ENCODE results near the gene FAM25C. TPM values are rescaled to one million over a fixed set of nuclear protein-coding genes. Genes with fewer than 3 reads are reported as not detected.
"Not testable (repeated sequence)": the region's sequence is repeated elsewhere in the genome, so short reads cannot be mapped to it uniquely, and the experiment has no call there.

FAM25C gene
- total RNA-seq, 1 donor from 2014 or later = not detected

DNA sequence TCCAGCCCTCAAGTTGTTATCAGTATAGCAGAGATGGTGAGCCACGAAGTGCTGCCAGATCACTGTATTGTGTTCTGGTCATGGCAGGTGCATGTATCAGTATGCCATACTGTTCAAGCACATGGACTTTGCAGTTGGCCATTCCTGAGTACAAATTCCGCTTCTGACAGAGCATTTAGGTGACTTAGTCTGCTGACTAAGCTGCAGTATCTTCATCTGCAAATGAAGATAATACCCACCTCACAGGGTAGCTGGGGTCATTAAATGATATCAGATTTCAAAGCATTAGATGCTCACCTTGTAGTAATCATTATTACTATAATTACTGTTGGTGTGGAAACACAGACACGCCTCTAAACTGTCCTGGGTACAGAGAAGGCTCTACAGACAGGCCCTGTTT, 24.2 kb downstream of the FAM25C start:
- DNase-seq; POLR2A ChIA-PET; H3K36me3 Mint-ChIP-seq (ENCODE audit: low read depth); H3K27me3 Mint-ChIP-seq; H3K27ac Mint-ChIP-seq; CTCF ChIA-PET; H3K4me3 Mint-ChIP-seq; intact Hi-C loops (cut with micrococcal nuclease); H3K9me3 Mint-ChIP-seq; H3K4me1 Mint-ChIP-seq; ATAC-seq (ENCODE audit: low read depth): not testable (repeated sequence)

GRCh38 chr10:47973131-47973530, 26.5 kb downstream of the FAM25C start:
- H3K4me1 Mint-ChIP-seq; POLR2A ChIA-PET; H3K4me3 Mint-ChIP-seq; CTCF ChIA-PET; ATAC-seq (ENCODE audit: low read depth); intact Hi-C loops (cut with micrococcal nuclease); H3K27ac Mint-ChIP-seq; H3K27me3 Mint-ChIP-seq; H3K36me3 Mint-ChIP-seq (ENCODE audit: low read depth); H3K9me3 Mint-ChIP-seq; DNase-seq: not testable (repeated sequence)

GRCh38 chr10:47972077-47972476, 27.5 kb downstream of the FAM25C start:
- H3K27me3 Mint-ChIP-seq; H3K36me3 Mint-ChIP-seq (ENCODE audit: low read depth); CTCF ChIA-PET; H3K4me1 Mint-ChIP-seq; H3K9me3 Mint-ChIP-seq; ATAC-seq (ENCODE audit: low read depth); DNase-seq; POLR2A ChIA-PET; intact Hi-C loops (cut with micrococcal nuclease); H3K27ac Mint-ChIP-seq; H3K4me3 Mint-ChIP-seq: not testable (repeated sequence)

DNA sequence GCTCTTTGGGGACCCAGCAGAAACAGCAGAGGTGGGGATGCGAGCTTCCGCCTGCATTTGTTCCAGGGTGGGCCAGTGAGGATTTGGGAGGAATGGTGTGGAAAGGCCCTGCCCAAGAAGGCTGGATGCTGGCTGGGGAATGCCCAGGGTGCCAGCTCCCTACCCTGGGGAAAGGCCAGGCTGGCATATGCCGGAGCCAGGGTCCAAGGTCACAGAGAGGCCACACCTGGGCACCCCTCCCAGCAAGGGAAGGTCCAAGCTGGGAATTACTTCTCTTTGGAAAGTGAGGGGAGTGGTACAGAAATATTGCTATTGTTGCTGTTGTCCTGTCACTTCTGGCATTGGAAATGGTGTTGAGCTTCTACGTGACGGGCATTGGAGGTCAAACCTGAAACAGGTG, 28.0 kb downstream of the FAM25C start:
- POLR2A ChIA-PET; ATAC-seq (ENCODE audit: low read depth); H3K4me3 Mint-ChIP-seq; H3K27ac Mint-ChIP-seq; H3K9me3 Mint-ChIP-seq; H3K36me3 Mint-ChIP-seq (ENCODE audit: low read depth); DNase-seq; CTCF ChIA-PET; H3K4me1 Mint-ChIP-seq; intact Hi-C loops (cut with micrococcal nuclease); H3K27me3 Mint-ChIP-seq: not testable (repeated sequence)

DNA sequence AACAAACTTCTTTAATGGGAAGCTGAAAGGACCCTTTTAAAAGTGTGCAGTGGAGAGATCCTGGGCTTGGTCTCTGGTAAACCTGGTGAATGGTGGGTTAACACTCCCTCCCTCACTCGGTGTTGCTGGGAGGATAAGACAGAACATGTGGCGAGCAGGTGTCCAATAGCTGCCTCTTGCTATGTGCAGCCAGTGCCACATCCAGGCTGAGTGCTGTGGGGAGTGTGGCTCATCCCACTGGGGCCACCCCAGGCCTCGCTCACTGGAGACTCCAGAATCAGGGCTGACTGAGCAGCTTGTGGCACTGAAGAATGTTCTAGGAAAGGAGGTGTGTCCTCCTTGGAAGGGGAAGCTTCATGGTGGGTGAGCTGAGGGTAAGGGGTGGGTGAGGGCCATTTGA, 29.5 kb downstream of the FAM25C start:
- H3K4me3 Mint-ChIP-seq; intact Hi-C loops (cut with micrococcal nuclease); CTCF ChIA-PET; H3K4me1 Mint-ChIP-seq; H3K9me3 Mint-ChIP-seq; H3K36me3 Mint-ChIP-seq (ENCODE audit: low read depth); H3K27ac Mint-ChIP-seq; ATAC-seq (ENCODE audit: low read depth); H3K27me3 Mint-ChIP-seq; POLR2A ChIA-PET; DNase-seq: not testable (repeated sequence)

DNA sequence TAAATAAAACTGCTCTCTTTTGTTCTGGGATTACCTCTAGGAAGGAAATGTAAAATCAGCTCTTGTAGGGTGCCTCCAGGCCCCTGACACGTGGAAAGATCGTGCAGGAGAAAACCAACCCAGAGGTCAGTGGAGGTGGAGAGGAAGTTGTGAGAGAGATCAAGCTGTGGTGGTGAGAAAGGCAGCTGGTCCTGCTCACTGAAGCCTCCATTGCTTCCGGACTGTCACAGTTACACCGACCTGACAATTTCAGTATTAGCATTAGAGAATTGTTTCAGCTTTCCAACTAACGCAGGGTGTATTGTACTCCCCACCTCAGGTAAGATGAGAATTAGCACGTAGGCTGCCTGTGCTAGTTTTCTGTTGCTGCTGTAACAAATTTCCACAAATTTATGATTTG, 30.6 kb downstream of the FAM25C start:
- H3K4me3 Mint-ChIP-seq; H3K9me3 Mint-ChIP-seq; H3K4me1 Mint-ChIP-seq; H3K36me3 Mint-ChIP-seq (ENCODE audit: low read depth); intact Hi-C loops (cut with micrococcal nuclease); H3K27ac Mint-ChIP-seq; H3K27me3 Mint-ChIP-seq; POLR2A ChIA-PET; DNase-seq; CTCF ChIA-PET; ATAC-seq (ENCODE audit: low read depth): not testable (repeated sequence)

GRCh38 chr10:47964280-47965063, 35.1 kb downstream of the FAM25C start:
- H3K36me3 Mint-ChIP-seq (ENCODE audit: low read depth); POLR2A ChIA-PET; intact Hi-C loops (cut with micrococcal nuclease); H3K27ac Mint-ChIP-seq; H3K4me3 Mint-ChIP-seq; CTCF ChIA-PET; H3K27me3 Mint-ChIP-seq; H3K4me1 Mint-ChIP-seq; ATAC-seq (ENCODE audit: low read depth); H3K9me3 Mint-ChIP-seq; DNase-seq: not testable (repeated sequence)

GRCh38 chr10:47962785-47963184, 36.8 kb downstream of the FAM25C start:
- H3K4me1 Mint-ChIP-seq; H3K9me3 Mint-ChIP-seq; ATAC-seq (ENCODE audit: low read depth); H3K4me3 Mint-ChIP-seq; H3K27me3 Mint-ChIP-seq; DNase-seq; intact Hi-C loops (cut with micrococcal nuclease); CTCF ChIA-PET; H3K27ac Mint-ChIP-seq; H3K36me3 Mint-ChIP-seq (ENCODE audit: low read depth); POLR2A ChIA-PET: not testable (repeated sequence)

DNA sequence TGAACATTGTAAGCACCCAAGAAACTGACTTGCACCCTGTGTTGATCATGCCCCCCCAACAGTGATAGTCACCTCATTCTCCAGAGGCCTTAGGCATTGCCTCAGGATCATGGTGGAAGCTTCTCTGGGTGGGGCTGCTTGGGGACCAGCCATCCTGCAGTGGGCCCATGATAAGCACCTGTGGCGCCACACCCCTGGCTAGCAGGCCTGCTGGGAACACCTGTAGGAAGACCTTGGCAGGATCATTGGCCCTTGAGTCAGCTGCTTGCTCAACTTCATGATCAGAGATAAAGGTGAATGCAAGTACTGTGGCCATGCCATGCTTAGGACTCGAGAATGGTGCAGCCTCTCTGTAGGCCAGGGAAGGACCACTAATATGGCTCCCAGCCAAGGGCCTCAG, 38.9 kb downstream of the FAM25C start:
- H3K27me3 Mint-ChIP-seq; H3K4me3 Mint-ChIP-seq; intact Hi-C loops (cut with micrococcal nuclease); CTCF ChIA-PET; H3K27ac Mint-ChIP-seq; POLR2A ChIA-PET; H3K36me3 Mint-ChIP-seq (ENCODE audit: low read depth); ATAC-seq (ENCODE audit: low read depth); H3K9me3 Mint-ChIP-seq; DNase-seq; H3K4me1 Mint-ChIP-seq: not testable (repeated sequence)

- CTCF ChIA-PET; H3K9me3 Mint-ChIP-seq; H3K27ac Mint-ChIP-seq; intact Hi-C loops (cut with micrococcal nuclease); H3K36me3 Mint-ChIP-seq (ENCODE audit: low read depth); H3K4me1 Mint-ChIP-seq; H3K27me3 Mint-ChIP-seq; ATAC-seq (ENCODE audit: low read depth); POLR2A ChIA-PET; H3K4me3 Mint-ChIP-seq; DNase-seq: not testable (repeated sequence)
Measured at GRCh38 chr10:47959677-47960076, 39.9 kb downstream of the FAM25C start.

DNA sequence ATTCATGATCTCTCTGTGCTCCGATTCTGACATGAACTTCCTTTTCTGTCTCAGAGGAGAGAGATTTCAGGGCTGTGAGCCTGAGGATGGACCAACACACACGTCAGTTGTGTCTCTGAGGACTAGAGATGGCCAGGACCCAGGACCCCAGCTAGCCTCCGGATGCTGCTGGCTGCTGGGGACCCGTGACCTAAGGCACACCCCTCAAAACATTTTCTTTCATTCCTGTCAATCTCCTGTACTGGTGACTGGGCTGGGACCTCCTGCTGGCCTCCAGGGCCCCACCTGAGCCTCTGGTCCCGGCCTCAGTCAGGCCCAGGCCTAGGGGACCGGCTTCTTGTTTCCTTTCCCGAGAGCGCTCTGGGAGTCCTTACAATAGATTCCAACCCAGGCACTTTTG, 42.4 kb downstream of the FAM25C start:
- H3K4me1 Mint-ChIP-seq; H3K9me3 Mint-ChIP-seq; H3K27ac Mint-ChIP-seq; DNase-seq; H3K4me3 Mint-ChIP-seq; POLR2A ChIA-PET; CTCF ChIA-PET; H3K36me3 Mint-ChIP-seq (ENCODE audit: low read depth); intact Hi-C loops (cut with micrococcal nuclease); ATAC-seq (ENCODE audit: low read depth); H3K27me3 Mint-ChIP-seq: not testable (repeated sequence)

GRCh38 chr10:47947424-47947823, 52.2 kb downstream of the FAM25C start:
- intact Hi-C loops (cut with micrococcal nuclease); CTCF ChIA-PET; DNase-seq; H3K36me3 Mint-ChIP-seq (ENCODE audit: low read depth); POLR2A ChIA-PET; ATAC-seq (ENCODE audit: low read depth); H3K27ac Mint-ChIP-seq; H3K4me3 Mint-ChIP-seq; H3K4me1 Mint-ChIP-seq; H3K9me3 Mint-ChIP-seq; H3K27me3 Mint-ChIP-seq: not testable (repeated sequence)
